Astrocyte of the spinal cord (primary cell): ENCODE measurements around the gene TTLL12.

ENCODE experiments used
- DNase-seq: peaks from one replicate; pipeline ENCODE4 v3.0.0; 2011; ENCODE audit warnings: low read depth, low spot score
- H3K4me3 ChIP-seq: 2 replicates; pipeline ENCODE4 v1.5.1; 2011; ENCODE audit warnings: low read depth, mild to moderate bottlenecking, low read length, moderate library complexity
- in situ Hi-C: cut with HindIII; loops from 2 replicates; pipeline ENCODE4 v1.10.0; 2017; ENCODE audit warnings: low sequenced_read_pairs
- TF ChIP-seq, protein P1 (sequence below): IDR thresholded peaks from 2 replicates; pipeline ENCODE4 v1.5.1; 2012; ENCODE audit warnings: low read depth, mild to moderate bottlenecking, low read length, inconsistent platforms

Gene TTLL12

DNA sequence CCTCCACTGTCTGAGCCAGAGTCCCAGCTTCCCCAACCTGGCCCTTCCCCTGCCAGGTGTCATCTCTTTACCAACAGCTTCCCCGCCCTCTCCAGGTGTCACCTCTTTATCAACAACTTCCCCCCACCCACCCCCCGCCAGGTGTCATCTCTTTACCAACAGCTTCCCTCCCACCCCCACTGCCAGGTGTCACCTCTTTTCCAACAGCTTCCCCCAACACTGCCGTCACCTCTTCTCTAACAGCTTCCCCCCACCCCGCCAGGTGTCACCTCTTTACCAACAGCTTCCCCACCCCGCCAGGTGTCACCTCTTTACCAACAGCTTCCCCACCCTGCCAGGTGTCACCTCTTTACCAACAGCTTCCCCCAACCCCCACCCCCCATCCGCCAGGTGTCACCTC is 29.8 kb upstream of the TTLL12 start:
- no peak overlapping the region for H3K4me3 ChIP-seq
- in situ Hi-C loops, result no loop called here
- no peak for DNase-seq
- TF ChIP-seq, protein P1, sequence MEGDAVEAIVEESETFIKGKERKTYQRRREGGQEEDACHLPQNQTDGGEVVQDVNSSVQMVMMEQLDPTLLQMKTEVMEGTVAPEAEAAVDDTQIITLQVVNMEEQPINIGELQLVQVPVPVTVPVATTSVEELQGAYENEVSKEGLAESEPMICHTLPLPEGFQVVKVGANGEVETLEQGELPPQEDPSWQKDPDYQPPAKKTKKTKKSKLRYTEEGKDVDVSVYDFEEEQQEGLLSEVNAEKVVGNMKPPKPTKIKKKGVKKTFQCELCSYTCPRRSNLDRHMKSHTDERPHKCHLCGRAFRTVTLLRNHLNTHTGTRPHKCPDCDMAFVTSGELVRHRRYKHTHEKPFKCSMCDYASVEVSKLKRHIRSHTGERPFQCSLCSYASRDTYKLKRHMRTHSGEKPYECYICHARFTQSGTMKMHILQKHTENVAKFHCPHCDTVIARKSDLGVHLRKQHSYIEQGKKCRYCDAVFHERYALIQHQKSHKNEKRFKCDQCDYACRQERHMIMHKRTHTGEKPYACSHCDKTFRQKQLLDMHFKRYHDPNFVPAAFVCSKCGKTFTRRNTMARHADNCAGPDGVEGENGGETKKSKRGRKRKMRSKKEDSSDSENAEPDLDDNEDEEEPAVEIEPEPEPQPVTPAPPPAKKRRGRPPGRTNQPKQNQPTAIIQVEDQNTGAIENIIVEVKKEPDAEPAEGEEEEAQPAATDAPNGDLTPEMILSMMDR, result no peak

DNA sequence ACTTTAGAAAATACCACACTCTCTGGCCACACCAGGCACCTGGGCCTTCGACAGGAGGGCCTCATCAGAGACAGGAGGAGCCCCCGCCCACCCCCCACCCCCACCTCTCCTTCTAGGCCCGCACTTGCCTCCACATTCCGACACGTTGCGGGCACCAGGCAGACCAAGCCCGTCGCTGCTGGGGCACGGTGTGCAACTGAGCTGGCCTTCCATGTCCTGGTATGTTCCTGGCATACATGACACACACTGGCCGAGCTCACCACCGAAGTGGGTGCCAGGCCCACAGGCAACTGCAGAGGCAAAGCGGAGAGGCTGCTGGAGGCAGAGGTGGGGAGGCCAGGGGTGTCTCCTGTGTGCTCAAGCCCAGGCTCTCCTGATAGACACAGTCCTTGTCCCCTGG is 27.0 kb upstream of the TTLL12 start:
- in situ Hi-C loops, result no loop called here
- TF ChIP-seq, protein P1, result no peak
- H3K4me3 ChIP-seq, result no peak overlapping the region
- DNase-seq, result no peak

DNA sequence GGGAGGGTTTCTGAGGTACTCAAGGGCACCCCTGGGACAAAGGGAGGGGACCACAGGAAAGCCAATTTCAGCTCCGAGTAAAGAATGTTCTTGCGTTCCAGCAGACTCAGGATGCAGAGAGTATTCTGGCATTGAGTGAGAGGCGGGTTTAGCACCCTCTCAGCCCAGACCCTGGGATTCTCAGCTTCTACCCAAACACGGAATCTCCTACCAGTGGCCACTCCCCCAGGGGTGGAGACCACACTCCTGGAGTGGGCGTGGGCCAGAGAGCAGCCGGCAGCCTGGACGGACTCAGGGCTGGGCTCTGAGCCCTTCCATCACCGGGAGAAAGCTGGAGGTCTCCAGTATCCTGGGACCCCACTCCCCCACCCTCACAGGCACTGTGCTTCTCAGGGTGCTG is 26.1 kb upstream of the TTLL12 start:
- DNase-seq, result no peak
- no peak overlapping the region for H3K4me3 ChIP-seq
- TF ChIP-seq, protein P1, result no peak
- in situ Hi-C loops, result no loop called here

DNA sequence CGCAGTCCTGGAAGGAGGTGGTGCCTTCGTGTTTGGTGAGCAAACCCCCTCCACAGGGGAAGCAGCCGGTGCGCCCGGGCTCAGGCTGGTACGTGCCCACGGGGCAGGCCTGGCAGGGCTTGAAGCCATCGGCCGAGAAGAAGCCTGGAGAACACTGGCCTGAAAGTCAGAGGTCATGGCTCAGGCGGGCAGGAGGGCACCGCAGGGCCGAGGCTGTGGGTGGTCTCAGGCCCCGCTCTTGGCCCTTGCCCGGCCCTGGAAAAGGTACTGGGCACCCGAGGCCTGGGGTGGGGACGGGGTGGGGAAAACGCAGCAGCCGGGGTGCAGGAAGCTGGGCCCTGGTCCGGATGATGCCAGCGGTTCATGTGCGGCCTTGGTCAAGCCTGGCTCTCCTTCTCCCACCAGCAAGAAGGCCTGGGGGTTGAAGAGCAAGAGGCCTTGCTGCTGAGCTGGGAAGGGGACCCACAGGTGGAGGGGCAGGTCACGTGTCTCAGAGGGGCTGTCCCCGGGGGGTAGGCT is 25.6 kb upstream of the TTLL12 start:
- in situ Hi-C loops, result no loop called here
- TF ChIP-seq, protein P1, result no peak
- no peak overlapping the region for H3K4me3 ChIP-seq
- no peak for DNase-seq

DNA sequence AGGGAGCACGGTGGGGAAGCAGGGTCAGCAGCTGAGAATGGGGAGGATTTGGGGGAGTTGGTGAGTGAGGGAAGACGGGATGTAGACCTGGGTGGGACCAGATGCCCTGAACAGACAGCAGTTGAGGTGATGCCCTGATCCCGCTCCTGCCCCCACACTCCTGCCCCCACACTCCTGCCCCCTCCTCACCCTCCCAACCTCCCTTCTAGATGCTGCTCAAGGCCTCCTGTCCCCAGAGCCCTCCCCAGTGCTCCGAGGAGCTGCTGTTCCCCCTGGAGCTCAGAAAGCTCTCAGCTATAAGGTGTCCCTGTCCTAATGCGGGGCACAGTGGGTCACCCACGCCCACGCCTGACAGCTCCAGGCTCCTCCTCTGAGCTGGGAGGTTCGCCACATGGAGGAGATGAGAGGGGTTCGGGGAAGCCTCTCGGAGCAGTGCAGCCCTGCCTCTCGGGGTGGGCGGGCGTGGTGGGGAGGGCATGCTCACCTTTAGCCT is 25.1 kb upstream of the TTLL12 start:
- no peak overlapping the region for H3K4me3 ChIP-seq
- TF ChIP-seq, protein P1, result no peak
- DNase-seq, result no peak
- in situ Hi-C loops, result no loop called here

DNA sequence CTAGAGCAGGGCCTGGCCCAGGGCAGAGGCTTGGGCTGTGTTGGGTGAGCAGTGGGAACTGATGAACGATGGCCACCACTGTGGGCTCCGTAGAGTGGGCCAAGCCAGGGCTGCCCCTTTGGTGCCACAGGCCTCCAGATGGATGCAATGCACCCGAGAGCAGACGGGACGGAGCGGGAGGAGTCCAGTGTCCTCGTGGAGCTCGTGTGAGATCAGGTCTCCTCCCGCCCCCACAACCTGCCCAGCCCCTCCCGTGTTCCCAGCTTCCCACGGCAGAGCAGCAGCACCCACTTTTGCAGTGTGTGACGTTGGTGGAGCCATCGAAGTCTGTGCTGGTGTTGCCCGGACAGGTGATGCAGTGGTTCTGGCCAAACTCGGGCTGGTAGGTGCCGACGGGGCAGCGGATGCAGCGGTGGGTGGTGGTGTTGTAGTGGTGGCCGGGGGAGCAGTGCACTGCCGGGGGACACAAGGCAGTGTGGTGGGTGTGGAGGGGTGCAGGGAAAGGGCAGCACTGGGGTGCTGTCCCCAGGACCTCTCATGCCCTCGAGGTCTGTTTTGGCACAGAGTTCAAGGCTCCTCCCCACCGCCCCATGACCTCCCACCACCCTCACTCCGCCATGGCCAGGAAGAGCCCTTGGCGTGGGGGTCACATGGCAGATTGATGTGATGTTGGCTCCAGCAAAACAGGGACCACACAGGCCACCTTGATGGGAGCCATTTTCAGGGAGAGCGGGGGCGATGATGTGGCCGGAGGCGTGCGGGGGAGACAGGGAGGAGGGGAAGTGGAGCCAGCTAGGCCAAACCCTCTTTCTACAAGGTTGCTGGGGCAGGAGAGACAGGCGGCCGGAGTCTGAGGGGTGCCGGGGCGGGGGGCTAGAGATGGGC is 23.9 kb upstream of the TTLL12 start:
- no peak overlapping the region for H3K4me3 ChIP-seq
- in situ Hi-C loops, result no loop called here
- DNase-seq, result no peak
- TF ChIP-seq, protein P1, result no peak
